Measurements from ENCODE around the gene PDSS2. TPM values are rescaled to one million over a fixed set of nuclear protein-coding genes. Genes with fewer than 3 reads are reported as not detected.

PDSS2 gene
- total RNA-seq, 4 donors from 2014 or later, result 18.6 to 32.3 (median 25.6) TPM

Small RNAs within 50 kb of the gene (small RNA-seq; reads per million reads assigned to genes)
- gene AL591516.1 (not detected), gene RNU6-1299P (not detected)

Other genes with a start within 250 kb of the PDSS2 start
- gene SOBP, start 30.6 kb upstream of the PDSS2 start, total RNA-seq, result 10 to 100 TPM in 3 of 4 donors, 1 to 10 TPM in 1; 5.6 to 21.4 (median 18.1) TPM